DND-41 (cell line): ENCODE data around the gene ANO8.

Experiments used
- ATAC-seq: fragments of 200-7000 bp; cut with Tn5 transposase; 3 replicates; pipeline ENCODE4 v1.9.1; 2021; ENCODE audit warnings: low read depth; ENCODE audit not compliant: insufficient read depth
- DNase-seq: peaks from one replicate; pipeline ENCODE4 v3.0.0-alpha.2; 2020
- H2AFZ ChIP-seq: 2 replicates; pipeline ENCODE4 v1.6.0; 2012; ENCODE audit warnings: low read depth, low read length
- H3K27ac ChIP-seq: 2 replicates; pipeline ENCODE4 v1.5.1; 2012; ENCODE audit warnings: low read length, inconsistent platforms
- H3K27me3 ChIP-seq: fragments of 200-600 bp; sonication (generic); 2 replicates; pipeline ENCODE4 v1.6.0; 2012; ENCODE audit warnings: low read length, mild to moderate bottlenecking, inconsistent platforms; ENCODE audit not compliant: insufficient read depth, poor library complexity
- H3K36me3 ChIP-seq: 2 replicates; pipeline ENCODE4 v1.5.1; 2012; ENCODE audit warnings: low read length, inconsistent platforms; ENCODE audit not compliant: insufficient read depth
- H3K4me1 ChIP-seq: 2 replicates; pipeline ENCODE4 v1.5.1; 2012; ENCODE audit warnings: mild to moderate bottlenecking, low read length; ENCODE audit not compliant: insufficient read depth
- H3K4me2 ChIP-seq: 2 replicates; pipeline ENCODE4 v1.6.0; 2012; ENCODE audit warnings: mild to moderate bottlenecking, moderate library complexity, low read length, inconsistent platforms; ENCODE audit not compliant: insufficient read depth
- H3K4me3 ChIP-seq, 2 experiments: fragments of 200-600 bp in 1 of 2; shearing (Covaris generic) in 1 of 2; 2 replicates each; pipeline ENCODE4 v1.5.1; 2012 to 2016; ENCODE audit warnings: inconsistent platforms in 2 of 2, low read length in 2 of 2, mild to moderate bottlenecking in 2 of 2, low read depth in 1 of 2, moderate library complexity in 1 of 2
- H3K79me2 ChIP-seq: 2 replicates; pipeline ENCODE4 v1.6.0; 2012; ENCODE audit warnings: low read length, inconsistent platforms; ENCODE audit not compliant: insufficient read depth
- H3K9ac ChIP-seq: 2 replicates; pipeline ENCODE4 v1.6.0; 2012; ENCODE audit warnings: low read depth, mild to moderate bottlenecking, inconsistent platforms, low read length, moderate library complexity
- H3K9me3 ChIP-seq: 2 replicates; pipeline ENCODE4 v1.5.1; 2012; ENCODE audit warnings: low read length, moderate library complexity, mild to moderate bottlenecking, inconsistent platforms; ENCODE audit not compliant: insufficient read depth, severe bottlenecking
- H4K20me1 ChIP-seq: 2 replicates; pipeline ENCODE4 v1.6.0; 2012; ENCODE audit warnings: low read length; ENCODE audit not compliant: insufficient read depth
- EZH2 ChIP-seq: IDR thresholded peaks from 3 replicates; pipeline ENCODE4 v1.6.1; 2012; ENCODE audit warnings: borderline replicate concordance, low read depth, mild to moderate bottlenecking, moderate library complexity, low read length, inconsistent platforms; ENCODE audit not compliant: severe bottlenecking
- TF ChIP-seq, protein P1 (sequence below): IDR thresholded peaks from 2 replicates; pipeline ENCODE4 v1.5.1; 2012; ENCODE audit warnings: borderline replicate concordance, low read length, moderate library complexity, mild to moderate bottlenecking; ENCODE audit not compliant: poor library complexity, severe bottlenecking; ENCODE audit errors: extremely low read depth

Gene ANO8

DNA sequence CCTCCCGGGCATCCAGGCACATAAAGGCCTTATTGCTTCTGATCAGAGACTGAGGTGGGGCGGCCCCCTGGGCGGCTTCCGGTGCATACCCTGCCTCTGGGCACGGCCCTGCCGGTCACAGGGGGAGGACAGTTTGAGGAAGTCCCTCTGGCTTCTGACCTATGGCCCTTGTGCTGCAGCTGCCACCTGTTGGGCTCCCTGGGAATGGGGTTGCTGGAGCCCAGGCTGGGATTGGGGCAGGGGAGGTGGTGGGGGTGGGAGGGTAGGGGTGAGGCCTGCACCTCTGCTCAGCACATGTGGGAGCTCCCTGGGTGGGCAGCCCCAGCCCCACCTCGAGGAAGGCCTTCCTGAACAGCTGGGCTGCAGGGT, 10.7 kb downstream of the ANO8 start:
- Histone ChIP-seq H3K9me3 (no peaks in the 10 kb centered on the region), H3K9ac (no peak overlapping the region), H3K27ac (no peak overlapping the region), H3K79me2 (no peaks in the 10 kb centered on the region), H4K20me1 (peaks cover 4% of the 10 kb centered on the region), H3K4me1 (no peaks in the 10 kb centered on the region), H2AFZ (no peak overlapping the region), H3K4me3 (no peak overlapping the region), H3K36me3 (peaks cover 44% of the 10 kb centered on the region), H3K4me2 (no peak overlapping the region), H3K27me3 (no peaks in the 10 kb centered on the region)
- DNase-seq (no peak), ATAC-seq (no peak)
- TF ChIP-seq, protein P1, sequence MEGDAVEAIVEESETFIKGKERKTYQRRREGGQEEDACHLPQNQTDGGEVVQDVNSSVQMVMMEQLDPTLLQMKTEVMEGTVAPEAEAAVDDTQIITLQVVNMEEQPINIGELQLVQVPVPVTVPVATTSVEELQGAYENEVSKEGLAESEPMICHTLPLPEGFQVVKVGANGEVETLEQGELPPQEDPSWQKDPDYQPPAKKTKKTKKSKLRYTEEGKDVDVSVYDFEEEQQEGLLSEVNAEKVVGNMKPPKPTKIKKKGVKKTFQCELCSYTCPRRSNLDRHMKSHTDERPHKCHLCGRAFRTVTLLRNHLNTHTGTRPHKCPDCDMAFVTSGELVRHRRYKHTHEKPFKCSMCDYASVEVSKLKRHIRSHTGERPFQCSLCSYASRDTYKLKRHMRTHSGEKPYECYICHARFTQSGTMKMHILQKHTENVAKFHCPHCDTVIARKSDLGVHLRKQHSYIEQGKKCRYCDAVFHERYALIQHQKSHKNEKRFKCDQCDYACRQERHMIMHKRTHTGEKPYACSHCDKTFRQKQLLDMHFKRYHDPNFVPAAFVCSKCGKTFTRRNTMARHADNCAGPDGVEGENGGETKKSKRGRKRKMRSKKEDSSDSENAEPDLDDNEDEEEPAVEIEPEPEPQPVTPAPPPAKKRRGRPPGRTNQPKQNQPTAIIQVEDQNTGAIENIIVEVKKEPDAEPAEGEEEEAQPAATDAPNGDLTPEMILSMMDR = no peak
- TF ChIP-seq EZH2 = no peak

DNA sequence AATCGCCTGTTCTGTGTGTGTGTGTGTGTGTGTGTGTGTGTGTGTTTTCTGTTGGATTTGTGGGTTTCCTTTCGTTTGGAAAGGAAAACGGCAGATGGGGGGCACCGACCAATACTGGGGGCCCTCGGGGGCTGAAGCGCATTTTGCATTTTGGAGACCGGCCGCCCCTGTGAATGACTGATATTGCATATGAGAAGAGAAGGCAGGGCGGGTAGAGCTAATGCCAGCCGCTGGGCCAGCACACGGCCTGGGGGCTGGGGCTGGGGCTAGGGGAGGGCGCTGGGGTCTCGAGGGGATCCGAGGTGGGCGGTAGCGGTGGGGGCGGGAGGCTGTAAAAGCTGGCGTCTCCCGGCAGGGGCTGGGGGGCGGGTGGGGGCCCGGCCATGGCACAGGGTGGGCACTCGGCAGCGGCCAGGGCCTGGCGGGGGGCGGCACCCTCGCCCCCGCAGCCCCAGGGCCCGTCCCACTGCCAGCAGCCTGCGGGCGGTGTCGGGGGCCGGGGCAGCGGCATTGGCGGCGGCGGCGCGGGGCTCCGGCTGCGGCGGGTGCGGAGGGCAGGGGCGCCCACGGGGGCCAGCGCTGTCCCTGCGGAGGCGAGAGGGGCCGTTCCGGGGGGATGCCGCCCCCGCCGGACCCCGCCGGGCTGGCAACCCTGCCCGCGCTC, 11.2 kb downstream of the ANO8 start:
- no peak for ATAC-seq
- H4K20me1 ChIP-seq = peaks cover 4% of the 10 kb centered on the region
- H3K4me3 ChIP-seq = no peak overlapping the region
- H2AFZ ChIP-seq = no peak overlapping the region
- no peak overlapping the region for H3K9ac ChIP-seq
- H3K36me3 ChIP-seq = peaks cover 47% of the 10 kb centered on the region
- H3K4me2 ChIP-seq = no peak overlapping the region
- no peaks in the 10 kb centered on the region for H3K9me3 ChIP-seq
- H3K27ac ChIP-seq = no peak overlapping the region
- H3K4me1 ChIP-seq = no peaks in the 10 kb centered on the region
- no peak for TF ChIP-seq EZH2
- TF ChIP-seq, protein P1 = no peak
- H3K79me2 ChIP-seq = no peaks in the 10 kb centered on the region
- no peaks in the 10 kb centered on the region for H3K27me3 ChIP-seq
- no peak for DNase-seq

DNA sequence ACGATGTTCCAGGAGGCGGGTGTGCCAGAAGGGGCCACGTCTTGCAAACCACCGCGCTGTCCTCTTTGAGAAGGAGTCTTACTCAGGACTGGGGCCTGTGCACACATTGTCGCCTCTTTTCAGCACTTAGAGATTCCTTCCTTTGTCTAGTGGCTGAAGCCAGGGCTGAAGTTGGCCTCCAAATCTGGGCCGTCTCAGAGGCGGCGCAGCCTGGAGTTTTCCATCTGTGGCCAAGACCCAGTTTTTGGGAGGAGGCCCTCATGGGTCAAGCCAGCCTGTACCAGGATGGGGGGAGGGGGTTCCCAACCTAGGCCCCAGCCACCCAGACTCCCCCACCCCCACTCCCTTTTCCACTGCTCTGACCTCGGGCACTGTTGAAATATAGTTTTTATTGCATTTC, 11.8 kb downstream of the ANO8 start:
- Histone ChIP-seq H3K4me1 (no peaks in the 10 kb centered on the region), H3K9ac (no peak overlapping the region), H3K4me2 (no peak overlapping the region), H3K36me3 (peaks cover 47% of the 10 kb centered on the region), H3K79me2 (no peaks in the 10 kb centered on the region), H2AFZ (no peak overlapping the region), H3K27ac (no peak overlapping the region), H3K4me3 (no peak overlapping the region), H3K27me3 (no peaks in the 10 kb centered on the region), H4K20me1 (peaks cover 4% of the 10 kb centered on the region), H3K9me3 (no peaks in the 10 kb centered on the region)
- TF ChIP-seq EZH2 = no peak
- TF ChIP-seq, protein P1 = no peak
- DNase-seq (no peak), ATAC-seq (no peak)
